ENCODE results near the gene ZDHHC15. TPM values are rescaled to one million over a fixed set of nuclear protein-coding genes. Genes with fewer than 3 reads are reported as not detected.

Gene ZDHHC15
- total and polyA plus RNA-seq, 4 donors, result 0.07 to 0.23 (median 0.13) TPM

GRCh38 chrX:75327607-75328006 lies 195.2 kb downstream of the ZDHHC15 start (continued):
- no peak for TF ChIP-seq REST (IDR thresholded peaks at IDR 0.05)

Other genes starting within 250 kb of the ZDHHC15 start
- gene UPRT, start 249.0 kb downstream of the ZDHHC15 start, total RNA-seq, result 10 to 100 TPM in 1 of 2 donors, 1 to 10 TPM in 1; 7.1 to 10.6 TPM
- 1 to 10 TPM; 3.2 to 4.1 TPM for gene UPRT, start 249.0 kb downstream of the ZDHHC15 start, polyA plus RNA-seq

Data from liver (tissue), 5 donors.